MCF 10A (cell line): Measurements from ENCODE around the gene UNC5A. TPM values are rescaled to one million over a fixed set of nuclear protein-coding genes. Genes with fewer than 3 reads are reported as not detected.

Source experiments
- BruUV-seq: library from RNA; stranded (reverse); fragments of 400-500 nt; replicated peaks from 2 replicates; lab custom pipeline; 2021; lab: Mats Ljungman, UMichigan
- CTCF ChIA-PET: fragments of 300-600 bp; sonication (Branson Sonifier 250); formaldehyde crosslinking; extraction: SDS; loops from one replicate; lab custom pipeline; 2021; ENCODE audit warnings: antibody characterized with exemption, inconsistent platforms; lab: Yijun Ruan, JAX
- POLR2A ChIA-PET: fragments of 300-600, 350-650 bp; sonication (Branson Sonifier 250); formaldehyde crosslinking; extraction: SDS; loops from one replicate; lab custom pipeline; 2020; ENCODE audit warnings: antibody characterized with exemption, inconsistent platforms; lab: Yijun Ruan, JAX
- DNase-seq: peaks from one replicate; pipeline ENCODE4 v3.0.0-alpha.2; 2018; ENCODE audit not compliant: unreplicated experiment
- H3K27ac Mint-ChIP-seq: one replicate; pipeline ENCODE4 v1.8.0; 2022; ENCODE audit warnings: mild to moderate bottlenecking, low read depth, mixed read lengths; ENCODE audit not compliant: unreplicated experiment
- H3K27me3 Mint-ChIP-seq: one replicate; pipeline ENCODE4 v1.8.0; 2022; ENCODE audit warnings: mixed read lengths; ENCODE audit not compliant: insufficient read depth, unreplicated experiment
- H3K36me3 Mint-ChIP-seq: one replicate; pipeline ENCODE4 v1.8.0; 2022; ENCODE audit warnings: mild to moderate bottlenecking, moderate library complexity, mixed read lengths; ENCODE audit not compliant: insufficient read depth, unreplicated experiment
- H3K4me1 Mint-ChIP-seq: one replicate; pipeline ENCODE4 v1.8.0; 2022; ENCODE audit warnings: mixed read lengths; ENCODE audit not compliant: insufficient read depth, unreplicated experiment
- H3K4me3 Mint-ChIP-seq: one replicate; pipeline ENCODE4 v1.8.0; 2022; ENCODE audit warnings: mild to moderate bottlenecking, moderate library complexity, mixed read lengths; ENCODE audit not compliant: unreplicated experiment
- H3K9me3 Mint-ChIP-seq: one replicate; pipeline ENCODE4 v1.8.0; 2022; ENCODE audit warnings: mixed read lengths; ENCODE audit not compliant: unreplicated experiment
- CTCF ChIP-seq: fragments of 200-600 bp; IDR thresholded peaks from one replicate; pipeline ENCODE4 v1.8.0; 2022; ENCODE audit warnings: antibody characterized with exemption, mild to moderate bottlenecking; ENCODE audit not compliant: unreplicated experiment
- intact Hi-C: fragments of 100-400 bp; cut with micrococcal nuclease; formaldehyde crosslinking; loops from 2 replicates; pipeline ENCODE4 v1.14.1; 2022
- total RNA-seq: library from RNA; stranded (reverse); gene quantifications from 2 replicates; pipeline ENCODE4 v1.2.3, GENCODE V29; 2022

The UNC5A gene
- total RNA-seq, 1 experiment from 2014 or later: 0.51 TPM

- no peak for DNase-seq
- ChIA-PET CTCF (interaction anchor here (0.8 to 1.5 kb wide), 3 partner anchors 29 to 220 kb away, joined by 4 to 8 read pairs (median 5); no protein-coding TSS in a partner anchor), POLR2A (no interaction called here)
- H3K9me3 Mint-ChIP-seq: no peaks in the 10 kb centered on the region
- H3K4me1 Mint-ChIP-seq: no peaks in the 10 kb centered on the region
- no peak overlapping the region for H3K4me3 Mint-ChIP-seq
- no peaks in the 10 kb centered on the region for H3K36me3 Mint-ChIP-seq
- H3K27ac Mint-ChIP-seq: no peak overlapping the region
- intact Hi-C loops: no loop called here
- no peak for TF ChIP-seq CTCF
- peaks cover 37% of the 10 kb centered on the region for H3K27me3 Mint-ChIP-seq
- no TSS peak for BruUV-seq
Observed at GRCh38 chr5:176880366-176881020, 70.1 kb downstream of the UNC5A start.

GRCh38 chr5:176881021-176881749, 70.8 kb downstream of the UNC5A start:
- POLR2A ChIA-PET: no interaction called here
- DNase-seq: no peak
- Mint-ChIP-seq H3K9me3 (no peaks in the 10 kb centered on the region), H3K36me3 (no peaks in the 10 kb centered on the region), H3K4me3 (no peak overlapping the region), H3K27me3 (peaks cover 30% of the 10 kb centered on the region), H3K27ac (no peak overlapping the region), H3K4me1 (no peaks in the 10 kb centered on the region)
- BruUV-seq: no TSS peak
- CTCF ChIA-PET: interaction anchor here (0.8 to 1.5 kb wide), 2 partner anchors 28 to 221 kb away, joined by 4 to 5 read pairs; no protein-coding TSS in a partner anchor
- intact Hi-C loops: no loop called here
- no peak for TF ChIP-seq CTCF

GRCh38 chr5:176881816-176882566, 71.6 kb downstream of the UNC5A start:
- CTCF ChIA-PET: no interaction called here
- no TSS peak for BruUV-seq
- Mint-ChIP-seq H3K27me3 (peaks cover 22% of the 10 kb centered on the region), H3K9me3 (no peaks in the 10 kb centered on the region), H3K4me1 (no peaks in the 10 kb centered on the region), H3K4me3 (no peak overlapping the region), H3K36me3 (no peaks in the 10 kb centered on the region), H3K27ac (no peak overlapping the region)
- intact Hi-C loops: no loop called here
- TF ChIP-seq CTCF: no peak
- DNase-seq: no peak
- POLR2A ChIA-PET: interaction anchor here (1.1 kb wide), 1 partner anchor 15 kb away, joined by 4 read pairs; no protein-coding TSS in a partner anchor

GRCh38 chr5:176882567-176882903, 72.2 kb downstream of the UNC5A start:
- H3K9me3 Mint-ChIP-seq: no peaks in the 10 kb centered on the region
- no TSS peak for BruUV-seq
- TF ChIP-seq CTCF: no peak
- H3K27me3 Mint-ChIP-seq: peaks cover 21% of the 10 kb centered on the region
- H3K4me1 Mint-ChIP-seq: no peaks in the 10 kb centered on the region
- no peak overlapping the region for H3K4me3 Mint-ChIP-seq
- ChIA-PET CTCF (interaction anchor here (0.6 to 1.1 kb wide), 2 partner anchors 222 to 230 kb away, joined by 3 to 4 read pairs; no protein-coding TSS in a partner anchor), POLR2A (interaction anchor here (1.1 kb wide), 1 partner anchor 15 kb away, joined by 4 read pairs; no protein-coding TSS in a partner anchor)
- intact Hi-C loops: no loop called here
- no peak for DNase-seq
- no peak overlapping the region for H3K27ac Mint-ChIP-seq
- H3K36me3 Mint-ChIP-seq: no peaks in the 10 kb centered on the region
